ENCODE measurements around the gene MYCBP.

- no peak for TF ChIP-seq CTCF (IDR thresholded peaks at IDR 0.05)
- TF ChIP-seq POLR2A (IDR thresholded peaks at IDR 0.05): no peak
Measured at GRCh38 chr1:38817267-38818174, 55.6 kb downstream of the MYCBP start.

Measured in uterus (tissue), 2 donors.